ENCODE measurements around the gene AGPAT3. TPM values are rescaled to one million over a fixed set of nuclear protein-coding genes. Genes with fewer than 3 reads are reported as not detected.

Gene AGPAT3
- total RNA-seq, 1 experiment from 2014 or later: 13.0 TPM

- peak overlapping the region in 1 of 3 experiments; percentile 70; a peak in 1 of 7 replicates for H3K27ac Mint-ChIP-seq
- no peak overlapping the region for H2AK5ac ChIP-seq (ENCODE audit: insufficient read length, low read length)
- no peak overlapping the region for H2BK15ac ChIP-seq (ENCODE audit: low read depth, low read length)
- H3K9me3 ChIP-seq (ENCODE audit: control insufficient read depth, low read depth, low read length): no peaks in the 10 kb centered on the region
- no peak overlapping the region for H3T11ph ChIP-seq (ENCODE audit: low read length)
- H4K8ac ChIP-seq (replicated peaks; ENCODE audit: insufficient read length, low read depth, low read length): no peak overlapping the region
- peaks cover 7 to 10% of the 10 kb centered on the region in 2 experiments; a peak in 3 of 4 replicates for H3K4me1 Mint-ChIP-seq
- H3K79me2 ChIP-seq (ENCODE audit: insufficient read depth, low read length): peaks cover 43% of the 10 kb centered on the region; the same call in 1 of the 2 replicates
- no peak overlapping the region for H3K27ac ChIP-seq (ENCODE audit: insufficient read length, low read depth, low read length)
- no peaks in the 10 kb centered on the region for H3K4me1 ChIP-seq (ENCODE audit: insufficient read depth, low read length)
- H3K27me3 Mint-ChIP-seq (ENCODE audit: low read depth): no peaks in the 10 kb centered on the region
- no peak overlapping the region for H2BK12ac ChIP-seq (ENCODE audit: insufficient read length, low read depth, low read length)
- H4K5ac ChIP-seq (ENCODE audit: insufficient read length, low read depth, low read length): no peak overlapping the region
- H3K4me2 ChIP-seq (ENCODE audit: insufficient read depth, insufficient read length, low read length): no peak overlapping the region
- no peak overlapping the region for H2BK20ac ChIP-seq (ENCODE audit: low read depth, low read length, poor library complexity, severe bottlenecking)
- no peak overlapping the region for H3K18ac ChIP-seq (ENCODE audit: insufficient read length, low read depth, low read length)
- H2AFZ ChIP-seq (ENCODE audit: low read length): no peak overlapping the region
- H3K4ac ChIP-seq (ENCODE audit: low read depth, low read length): no peak overlapping the region
- no peaks in the 10 kb centered on the region for H3K23me2 ChIP-seq (ENCODE audit: insufficient read length, low read depth, low read length, poor library complexity, severe bottlenecking)
- TF ChIP-seq CTCF (conservative IDR thresholded peaks at IDR 0.05): no peak
- H3K4me3 Mint-ChIP-seq: no peak overlapping the region
- H3K79me1 ChIP-seq (ENCODE audit: insufficient read depth, low read depth, low read length, poor library complexity, severe bottlenecking): peaks cover 2% of the 10 kb centered on the region
- WGBS (ENCODE audit: extremely low coverage, insufficient read length, low lambda C conversion rate): no CpG with 5 or more reads among the region's 8 CpGs
- H3K14ac ChIP-seq (ENCODE audit: insufficient read depth, low read length): no peak overlapping the region
- H3K56ac ChIP-seq (ENCODE audit: insufficient read length, low read depth, low read length): no peak overlapping the region
- no peaks in the 10 kb centered on the region for H3K36me3 Mint-ChIP-seq (ENCODE audit: insufficient read depth in 1 of 3, low read depth in 3 of 3)
- H3K27me3 ChIP-seq (ENCODE audit: insufficient read depth, low read length): no peaks in the 10 kb centered on the region
- no peak overlapping the region for H3K9ac ChIP-seq (ENCODE audit: extremely low read depth, insufficient read length, low read length)
- no peak overlapping the region for H2BK120ac ChIP-seq (ENCODE audit: low read depth, low read length, poor library complexity, severe bottlenecking)
- H2BK5ac ChIP-seq (ENCODE audit: insufficient read length, low read length): no peak overlapping the region
- no peak overlapping the region for H4K91ac ChIP-seq (ENCODE audit: insufficient read length, low read depth, low read length)
- no peak for DNase-seq
- no peaks in the 10 kb centered on the region for H4K20me1 ChIP-seq (ENCODE audit: control insufficient read depth, insufficient read depth, insufficient read length)
- no peaks in the 10 kb centered on the region for H3K9me3 Mint-ChIP-seq
- H3K23ac ChIP-seq (ENCODE audit: insufficient read length, low read depth, low read length): no peak overlapping the region
Measured at GRCh38 chr21:44019568-44019958, 154.5 kb downstream of the AGPAT3 start.
